ENCODE measurements around the gene KRT75. TPM values are rescaled to one million over a fixed set of nuclear protein-coding genes. Genes with fewer than 3 reads are reported as not detected.

Gene KRT75
- total RNA-seq, 1 donor = not detected

DNA sequence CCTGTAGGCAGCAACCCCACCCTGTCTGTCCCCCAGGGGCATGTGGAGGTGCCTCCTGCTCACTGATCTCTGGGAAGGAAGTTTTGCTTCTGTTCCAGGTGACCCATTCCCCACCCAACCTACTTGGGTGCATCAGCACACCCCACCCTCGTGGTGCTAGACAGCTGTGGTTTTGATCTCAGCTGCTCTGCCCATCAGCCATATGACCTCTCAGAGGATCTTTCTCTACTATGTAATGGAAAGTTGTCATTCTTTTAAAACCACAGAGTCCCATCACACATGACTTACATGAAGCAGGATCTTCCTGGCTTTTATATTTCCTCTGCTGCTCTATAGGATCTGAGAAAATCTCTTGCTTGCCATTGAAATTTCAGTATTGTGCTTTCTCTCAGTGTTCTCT, 14.5 kb downstream of the KRT75 start:
- TF ChIP-seq, protein P1, sequence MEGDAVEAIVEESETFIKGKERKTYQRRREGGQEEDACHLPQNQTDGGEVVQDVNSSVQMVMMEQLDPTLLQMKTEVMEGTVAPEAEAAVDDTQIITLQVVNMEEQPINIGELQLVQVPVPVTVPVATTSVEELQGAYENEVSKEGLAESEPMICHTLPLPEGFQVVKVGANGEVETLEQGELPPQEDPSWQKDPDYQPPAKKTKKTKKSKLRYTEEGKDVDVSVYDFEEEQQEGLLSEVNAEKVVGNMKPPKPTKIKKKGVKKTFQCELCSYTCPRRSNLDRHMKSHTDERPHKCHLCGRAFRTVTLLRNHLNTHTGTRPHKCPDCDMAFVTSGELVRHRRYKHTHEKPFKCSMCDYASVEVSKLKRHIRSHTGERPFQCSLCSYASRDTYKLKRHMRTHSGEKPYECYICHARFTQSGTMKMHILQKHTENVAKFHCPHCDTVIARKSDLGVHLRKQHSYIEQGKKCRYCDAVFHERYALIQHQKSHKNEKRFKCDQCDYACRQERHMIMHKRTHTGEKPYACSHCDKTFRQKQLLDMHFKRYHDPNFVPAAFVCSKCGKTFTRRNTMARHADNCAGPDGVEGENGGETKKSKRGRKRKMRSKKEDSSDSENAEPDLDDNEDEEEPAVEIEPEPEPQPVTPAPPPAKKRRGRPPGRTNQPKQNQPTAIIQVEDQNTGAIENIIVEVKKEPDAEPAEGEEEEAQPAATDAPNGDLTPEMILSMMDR (IDR thresholded peaks at IDR 0.05; ENCODE audit: insufficient read depth, low read length) = no peak
- DNase-seq (ENCODE audit: low read depth) = no peak
- H3K4me3 ChIP-seq (ENCODE audit: low read depth, low read length) = no peak overlapping the region

DNA sequence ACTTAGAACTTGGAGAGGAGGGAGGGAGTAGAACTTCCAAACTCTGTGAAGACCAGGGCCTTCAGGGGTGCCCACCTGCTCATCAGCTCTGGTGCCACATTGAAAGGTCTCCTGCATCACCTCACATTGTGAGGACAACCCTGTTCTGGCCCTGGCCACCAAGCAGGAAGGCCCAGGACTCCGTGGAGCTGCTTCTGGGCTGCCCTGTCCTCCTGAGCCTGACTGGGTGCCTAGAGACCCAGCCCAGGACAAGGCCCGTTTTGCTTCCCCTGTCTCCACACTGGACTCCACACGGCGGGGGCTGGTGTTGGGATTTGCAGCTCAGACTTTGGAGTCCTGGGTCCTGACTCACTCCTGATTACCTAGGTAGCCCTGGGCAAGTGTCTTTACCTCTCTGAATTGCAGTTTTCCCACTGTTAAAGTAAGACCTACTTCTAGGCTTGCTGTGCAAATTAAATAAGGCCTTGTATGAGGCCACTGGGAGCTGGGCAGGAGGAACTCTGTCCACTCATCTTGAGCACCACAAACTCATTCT, 15.5 kb downstream of the KRT75 start:
- TF ChIP-seq, protein P1 (IDR thresholded peaks at IDR 0.05; ENCODE audit: insufficient read depth, low read length) = no peak
- no peak for DNase-seq (ENCODE audit: low read depth)
- no peak overlapping the region for H3K4me3 ChIP-seq (ENCODE audit: low read depth, low read length)

- H3K4me3 ChIP-seq (ENCODE audit: low read depth, low read length) = no peak overlapping the region
- DNase-seq (ENCODE audit: low read depth) = no peak
- TF ChIP-seq, protein P1 (IDR thresholded peaks at IDR 0.05; ENCODE audit: insufficient read depth, low read length) = no peak
Observed at GRCh38 chr12:52417740-52418139, 16.4 kb downstream of the KRT75 start.

- no peak overlapping the region for H3K4me3 ChIP-seq (ENCODE audit: low read depth, low read length)
- DNase-seq (ENCODE audit: low read depth) = no peak
- TF ChIP-seq, protein P1 (IDR thresholded peaks at IDR 0.05; ENCODE audit: insufficient read depth, low read length) = no peak
Observed at GRCh38 chr12:52416795-52417194, 17.4 kb downstream of the KRT75 start.

GRCh38 chr12:52415870-52416750, 18.1 kb downstream of the KRT75 start:
- H3K4me3 ChIP-seq (ENCODE audit: low read depth, low read length) = no peak overlapping the region
- DNase-seq (ENCODE audit: low read depth) = peak; percentile 79
- TF ChIP-seq, protein P1 (IDR thresholded peaks at IDR 0.05; ENCODE audit: insufficient read depth, low read length) = no peak

DNA sequence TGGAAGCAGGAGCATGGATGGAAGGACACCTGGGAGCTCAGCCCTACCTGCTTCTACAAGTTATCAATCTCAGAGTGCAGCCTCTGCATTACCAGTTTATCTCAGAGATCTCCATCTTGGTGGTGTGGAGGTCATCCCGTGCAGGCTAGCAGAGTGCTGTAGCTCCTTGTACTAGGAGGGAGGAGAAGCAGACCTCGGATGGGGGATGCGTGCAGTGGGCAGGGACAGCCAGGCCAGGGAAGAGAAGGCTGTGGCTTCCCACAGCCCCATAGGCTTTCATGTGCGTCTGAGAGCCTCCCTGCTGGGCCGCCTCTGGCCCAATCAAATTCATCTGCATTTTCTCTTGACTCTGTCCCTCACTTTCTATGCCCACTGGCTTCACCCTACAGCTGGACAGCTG, 19.2 kb downstream of the KRT75 start:
- H3K4me3 ChIP-seq (ENCODE audit: low read depth, low read length) = no peak overlapping the region
- no peak for DNase-seq (ENCODE audit: low read depth)
- TF ChIP-seq, protein P1 (IDR thresholded peaks at IDR 0.05; ENCODE audit: insufficient read depth, low read length) = no peak
